Activated CD8-positive, alpha-beta memory T cell treated with anti-CD3 and anti-CD28 coated beads, Interleukin-2, amount 50 U/mL, for 4 hours (primary cell): ENCODE measurements around the gene RSPH9.

Source experiments
- DNase-seq: peaks from one replicate; pipeline ENCODE4 v3.0.0-alpha.2; 2020

Gene RSPH9

GRCh38 chr6:43644940-43645612 is at the start of gene RSPH9:
TSS of gene RSPH9 (plus strand) at chr6:43645036. CDS start at chr6:43645099, 63 bp downstream.
- peak; percentile 62 for DNase-seq

GRCh38 chr6:43600595-43600994 is 44.2 kb upstream of the RSPH9 start:
- no peak for DNase-seq

- no peak for DNase-seq
These were observed 40.7 kb upstream of the RSPH9 start for GRCh38 chr6:43604174-43604573.

- DNase-seq, result no peak
These were observed 38.8 kb upstream of the RSPH9 start for GRCh38 chr6:43606019-43606418.

- DNase-seq, result peak; percentile 63
These were observed 36.5 kb upstream of the RSPH9 start for GRCh38 chr6:43608310-43608763.

- no peak for DNase-seq
These were observed 36.0 kb upstream of the RSPH9 start for GRCh38 chr6:43608807-43609206.

GRCh38 chr6:43609402-43609801 is 35.4 kb upstream of the RSPH9 start:
- no peak for DNase-seq

GRCh38 chr6:43610431-43610830 is 34.4 kb upstream of the RSPH9 start:
- no peak for DNase-seq

- no peak for DNase-seq
These were observed 31.0 kb upstream of the RSPH9 start for GRCh38 chr6:43613721-43614395.

GRCh38 chr6:43614396-43614730 is 30.5 kb upstream of the RSPH9 start:
- no peak for DNase-seq

- DNase-seq, result no peak
These were observed 27.9 kb upstream of the RSPH9 start for GRCh38 chr6:43616725-43617472.

GRCh38 chr6:43621078-43621835 is 23.6 kb upstream of the RSPH9 start:
- DNase-seq, result no peak

- DNase-seq, result no peak
These were observed 23.0 kb upstream of the RSPH9 start for GRCh38 chr6:43621836-43622180.

GRCh38 chr6:43622541-43622940 is 22.3 kb upstream of the RSPH9 start:
- no peak for DNase-seq

- no peak for DNase-seq
These were observed 20.7 kb upstream of the RSPH9 start for GRCh38 chr6:43623880-43624785.

- DNase-seq, result no peak
These were observed 20.0 kb upstream of the RSPH9 start for GRCh38 chr6:43624786-43625288.

GRCh38 chr6:43625393-43625992 is 19.3 kb upstream of the RSPH9 start:
- no peak for DNase-seq

- no peak for DNase-seq
These were observed 17.6 kb upstream of the RSPH9 start for GRCh38 chr6:43627008-43627825.

- peak; percentile 45 for DNase-seq
These were observed 16.3 kb upstream of the RSPH9 start for GRCh38 chr6:43628393-43629103.

GRCh38 chr6:43629104-43629504 is 15.7 kb upstream of the RSPH9 start, which contains the start of gene GTPBP2:
TSS of gene GTPBP2 (minus strand) at chr6:43629264. CDS start at chr6:43629162, 102 bp downstream.
- peak; percentile 95 for DNase-seq
